Stomach (tissue), 9 donors: ENCODE results near the gene MKNK2. TPM values are rescaled to one million over a fixed set of nuclear protein-coding genes. Genes with fewer than 3 reads are reported as not detected.
"Not testable (repeated sequence)": the region's sequence is repeated elsewhere in the genome, so short reads cannot be mapped to it uniquely, and the experiment has no call there.

Experiments
- DNase-seq, 2 donors: peaks; one replicate each; pipeline versions ENCODE4 v3.0.0 to v3.0.0-alpha.2; 2013 to 2019
- H3K27ac ChIP-seq, 5 donors: fragments of 200-600 bp in 4 of 5; sonication (generic) in 4 of 5; one replicate each; pipeline ENCODE4 v1.5.1; 2013 to 2019; ENCODE audit warnings: mild to moderate bottlenecking in 1 of 5, moderate library complexity in 1 of 5
- H3K27me3 ChIP-seq, 3 donors: fragments of 200-600 bp; sonication (generic); one replicate each; pipeline ENCODE4 v1.5.1; 2017 to 2019; ENCODE audit warnings: mixed run types in 1 of 3
- H3K36me3 ChIP-seq, 4 donors: fragments of 200-600 bp; sonication (generic); 1 replicate in 3 of 4; 2 replicates in 1 of 4; pipeline ENCODE4 v1.5.1; 2016 to 2019
- H3K4me1 ChIP-seq, 4 donors: fragments of 200-600 bp; sonication (generic); one replicate each; pipeline ENCODE4 v1.5.1; 2016 to 2019
- H3K4me3 ChIP-seq, 4 donors: fragments of 200-600 bp; sonication (generic) in 3 of 4; one replicate each; pipeline ENCODE4 v1.5.1; 2016 to 2019; ENCODE audit warnings: mild to moderate bottlenecking in 1 of 4
- H3K9me3 ChIP-seq, 4 donors: fragments of 200-600 bp; sonication (generic); one replicate each; pipeline ENCODE4 v1.5.1; 2016 to 2019
- CTCF ChIP-seq, 7 experiments: fragments of 450-650 bp in 4 of 7; fragments of 200-600 bp in 3 of 7; sonication (generic) in 3 of 7; IDR thresholded peaks; one replicate each; pipeline ENCODE4 v1.5.1; 2016 to 2019; ENCODE audit warnings: antibody characterized with exemption in 7 of 7, control low read depth in 2 of 7, mild to moderate bottlenecking in 1 of 7
- EP300 ChIP-seq: sonication (generic); formaldehyde crosslinking; IDR thresholded peaks from one replicate; pipeline ENCODE4 v1.6.1; 2017; ENCODE audit warnings: antibody characterized with exemption
- POLR2A ChIP-seq, 4 donors: fragments of 450-650 bp; IDR thresholded peaks; one replicate each; pipeline ENCODE4 v1.6.1; 2016; ENCODE audit warnings: antibody characterized with exemption in 4 of 4, control low read depth in 2 of 4, mild to moderate bottlenecking in 1 of 4, moderate library complexity in 1 of 4
- POLR2AphosphoS5 ChIP-seq, 3 donors: sonication (generic); formaldehyde crosslinking; IDR thresholded peaks; one replicate each; pipeline ENCODE4 v1.6.1; 2016; ENCODE audit warnings: antibody characterized with exemption in 3 of 3
- WGBS, 5 donors: extraction: QIAGEN DNeasy Blood & Tissue Kit in 3 of 5; methylation state at CpG; one replicate each; pipeline versions ENCODE4 v1.1.5 to v1.1.7; 2013 to 2018; 5-methylcytosine and 5-hydroxymethylcytosine counted together
- intact Hi-C: fragments of 100-400 bp; cut with DNase I; formaldehyde crosslinking; loops from one replicate; pipeline ENCODE4 v1.15.1; 2023; ENCODE audit warnings: low total_unique reads
- polyA plus RNA-seq, 3 donors: library from polyadenylated mRNA; stranded (reverse); fragments of 200-250 nt; gene quantifications; one replicate each; pipeline ENCODE4 v1.2.3, GENCODE V29; 2013
- total RNA-seq, 5 donors: library from RNA; depleted of rRNA; stranded (reverse); fragments of >200 nt; gene quantifications; one replicate each; pipeline versions ENCODE4 v1.1.0 to v1.2.3, GENCODE V29; 2014 to 2016
- donor health status: healthy with polysubstance abuse.
- donor health status: Bipolar disorder and iron deficiency.
- donor health status: healthy.

Gene MKNK2
- total and polyA plus RNA-seq, 8 donors, result 38.7 to 192 (median 113) TPM

- 76 to 87% (median 80%) methylated on average over 12 to 14 of the region's 14 CpGs for WGBS, 5 donors
- no peak overlapping the region for H3K4me3 ChIP-seq
- H3K36me3 ChIP-seq, result peaks cover 26 to 31% (median 31%) of the 10 kb centered on the region in 4 donors
- DNase-seq, result no peak
- peaks cover 40 to 80% (median 61%) of the 10 kb centered on the region in 4 donors for H3K4me1 ChIP-seq
- TF ChIP-seq POLR2A (IDR thresholded peaks at IDR 0.05) (no peak), POLR2AphosphoS5 (IDR thresholded peaks at IDR 0.05) (no peak), CTCF (IDR thresholded peaks at IDR 0.05) (no peak), EP300 (no peak)
- peaks cover 6 to 11% (median 8%) of the 10 kb centered on the region in 4 donors for H3K9me3 ChIP-seq
- intact Hi-C loops, result no loop called here
- H3K27me3 ChIP-seq, result no peaks in the 10 kb centered on the region
- H3K27ac ChIP-seq, result peak overlapping the region; percentile 75 to 95 (median 91)
These were observed 15.5 kb downstream of the MKNK2 start for GRCh38 chr19:2035590-2035991.

GRCh38 chr19:2034729-2035589 is 16.1 kb downstream of the MKNK2 start:
- Histone ChIP-seq H3K4me1 (peaks cover 38 to 74% (median 56%) of the 10 kb centered on the region in 4 donors), H3K27ac (peak overlapping the region; percentile 75 to 95 (median 91)), H3K9me3 (peaks cover 6 to 11% (median 8%) of the 10 kb centered on the region in 4 donors), H3K4me3 (peak overlapping the region in 3 of 4 donors; percentile 0 to 27 (median 20)), H3K36me3 (peaks cover 19 to 25% (median 24%) of the 10 kb centered on the region in 4 donors), H3K27me3 (no peaks in the 10 kb centered on the region)
- WGBS, 5 donors, result 28 to 34% (median 31%) methylated on average over 33 to 34 of the region's 34 CpGs
- peak; percentile 78 to 89 for DNase-seq
- intact Hi-C loops, result no loop called here
- TF ChIP-seq POLR2AphosphoS5 (IDR thresholded peaks at IDR 0.05) (peak in 1 of 3 donors; percentile 6), CTCF (IDR thresholded peaks at IDR 0.05) (no peak), POLR2A (IDR thresholded peaks at IDR 0.05) (no peak), EP300 (no peak)

DNA sequence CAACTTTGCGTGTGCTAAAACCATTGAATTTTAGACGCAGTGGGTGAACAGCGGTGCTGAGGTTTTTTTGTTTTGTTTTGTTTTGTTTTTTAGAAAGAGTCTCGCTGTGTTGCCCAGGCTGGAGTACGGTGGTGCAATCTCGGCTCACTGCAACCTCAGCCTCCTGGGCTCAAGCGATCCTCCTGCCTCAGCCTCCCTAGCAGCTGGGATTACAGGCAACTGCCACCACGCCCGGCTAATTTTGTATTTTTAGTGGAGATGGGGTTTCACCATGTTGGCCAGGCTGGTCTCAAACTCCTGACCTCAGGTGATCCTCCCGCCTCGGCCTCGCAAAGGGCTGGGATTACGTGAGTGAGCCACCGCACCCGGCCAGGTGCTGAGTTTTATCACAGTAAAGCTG is 16.8 kb downstream of the MKNK2 start:
- H3K27me3 ChIP-seq, intact Hi-C loops, DNase-seq: not testable (repeated sequence)
- peaks cover 38 to 72% (median 52%) of the 10 kb centered on the region in 4 donors for H3K4me1 ChIP-seq
- peak overlapping the region in 3 of 4 donors; percentile 0 to 27 (median 20) for H3K4me3 ChIP-seq
- peak overlapping the region; percentile 75 to 95 (median 91) for H3K27ac ChIP-seq
- 63 to 89% (median 74%) methylated on average over 15 of the region's 15 CpGs for WGBS, 5 donors
- peaks cover 6 to 11% (median 8%) of the 10 kb centered on the region in 4 donors for H3K9me3 ChIP-seq
- H3K36me3 ChIP-seq, result peaks cover 12 to 18% (median 17%) of the 10 kb centered on the region in 4 donors

DNA sequence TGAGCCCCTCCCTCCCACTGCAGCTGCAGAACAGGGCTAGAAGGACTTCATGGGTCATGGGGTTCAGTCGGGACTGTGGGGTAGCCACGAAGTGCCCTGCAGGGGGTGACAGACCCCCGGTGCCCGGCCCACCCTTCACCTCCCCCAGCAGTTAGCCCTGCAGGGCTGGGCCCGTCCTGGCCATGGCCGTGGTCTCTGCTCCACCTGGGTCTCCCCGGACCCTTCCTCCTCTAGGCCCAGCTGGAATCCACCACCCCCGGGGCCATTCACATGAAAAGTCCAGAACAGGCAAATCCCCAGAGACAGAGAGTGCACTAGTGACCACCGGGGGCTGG is 17.3 kb downstream of the MKNK2 start:
- Histone ChIP-seq H3K4me3 (peak overlapping the region in 1 of 4 donors; percentile 20), H3K36me3 (peaks cover 8 to 13% (median 13%) of the 10 kb centered on the region in 4 donors), H3K27me3 (no peaks in the 10 kb centered on the region), H3K27ac (peak overlapping the region; percentile 75 to 95 (median 91)), H3K9me3 (peaks cover 6 to 11% (median 8%) of the 10 kb centered on the region in 4 donors), H3K4me1 (peaks cover 38 to 72% (median 54%) of the 10 kb centered on the region in 4 donors)
- no peak for DNase-seq
- intact Hi-C loops, result no loop called here
- WGBS, 5 donors, result 74 to 82% (median 78%) methylated on average over 4 to 9 of the region's 9 CpGs
- no peak for TF ChIP-seq EP300
- TF ChIP-seq POLR2AphosphoS5 (IDR thresholded peaks at IDR 0.05), result no peak
- TF ChIP-seq CTCF (IDR thresholded peaks at IDR 0.05), result no peak
- no peak for TF ChIP-seq POLR2A (IDR thresholded peaks at IDR 0.05)
